ENCODE results near the gene C1GALT1. TPM values are rescaled to one million over a fixed set of nuclear protein-coding genes. Genes with fewer than 3 reads are reported as not detected.

Gene C1GALT1
- 28.9 and 30.0 TPM in 2 replicates for total RNA-seq

DNA sequence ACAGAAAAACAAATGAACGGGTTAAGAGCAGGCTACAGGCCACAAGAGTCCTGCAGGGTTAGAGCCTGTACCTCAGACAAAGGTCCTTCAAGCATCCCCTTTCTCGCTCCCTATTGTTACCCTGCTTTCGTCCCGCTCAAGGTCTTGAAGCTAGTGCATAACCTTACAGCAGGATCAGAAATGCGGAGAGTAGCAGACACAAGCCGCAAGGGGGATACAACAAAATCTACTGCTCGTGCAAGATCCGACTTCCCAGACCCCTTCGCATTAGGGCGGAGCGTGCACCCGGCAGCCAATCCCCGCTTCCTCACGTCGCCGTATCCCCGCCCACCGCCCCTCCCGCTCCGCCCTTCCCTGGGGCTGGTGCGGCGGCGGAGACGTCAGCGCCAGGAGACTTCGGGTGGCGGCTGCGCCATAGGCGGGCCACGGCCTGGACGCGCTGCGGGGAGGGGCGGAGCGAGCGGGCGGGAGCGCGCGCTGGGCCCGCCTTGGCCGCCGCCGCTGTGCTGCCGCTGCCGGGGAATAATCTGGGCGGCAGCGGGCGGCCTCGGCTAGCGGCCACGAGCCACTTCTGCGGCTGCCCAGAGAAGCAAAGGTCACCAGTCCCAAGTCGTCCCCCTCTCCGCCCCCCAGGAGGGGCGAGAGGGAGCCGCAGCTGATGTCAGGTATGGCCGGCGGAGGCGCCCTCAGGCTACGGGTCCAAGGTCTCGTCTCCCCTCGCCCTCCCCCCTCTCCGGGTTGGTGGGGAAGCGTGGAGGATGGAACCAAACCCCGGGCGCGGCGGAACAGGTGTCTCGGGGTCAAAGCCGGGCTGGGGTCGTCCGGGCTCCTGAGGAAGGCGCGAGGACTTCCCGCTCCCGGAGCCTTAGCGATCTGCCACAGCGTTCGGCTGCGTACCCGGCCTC is at the start of gene C1GALT1:
TSS of gene C1GALT1 (plus strand) at position 389 of the 905 bp plus-strand sequence. CDS start 51,776 bp downstream, outside the sequence.

